Measurements from ENCODE around the gene FNBP1. TPM values are rescaled to one million over a fixed set of nuclear protein-coding genes. Genes with fewer than 3 reads are reported as not detected.

Gene FNBP1
- total RNA-seq, 2 experiments from 2014 or later = 206 to 247 TPM

GRCh38 chr9:130058887-130059286, 15.9 kb upstream of the FNBP1 start:
- Mint-ChIP-seq H3K36me3 (ENCODE audit: low read depth) (peaks cover 15% of the 10 kb centered on the region), H3K4me3 (no peak overlapping the region), H3K4me1 (peaks cover 34% of the 10 kb centered on the region), H3K27ac (no peak overlapping the region), H3K9me3 (no peaks in the 10 kb centered on the region), H3K27me3 (no peaks in the 10 kb centered on the region)
- no peak for DNase-seq
- CTCF ChIA-PET = interaction anchor here (0.7 to 2.5 kb wide), 8 partner anchors 9 to 341 kb away, joined by 3 to 5 read pairs (median 4); no protein-coding TSS in a partner anchor
- POLR2A ChIA-PET = no interaction called here

DNA sequence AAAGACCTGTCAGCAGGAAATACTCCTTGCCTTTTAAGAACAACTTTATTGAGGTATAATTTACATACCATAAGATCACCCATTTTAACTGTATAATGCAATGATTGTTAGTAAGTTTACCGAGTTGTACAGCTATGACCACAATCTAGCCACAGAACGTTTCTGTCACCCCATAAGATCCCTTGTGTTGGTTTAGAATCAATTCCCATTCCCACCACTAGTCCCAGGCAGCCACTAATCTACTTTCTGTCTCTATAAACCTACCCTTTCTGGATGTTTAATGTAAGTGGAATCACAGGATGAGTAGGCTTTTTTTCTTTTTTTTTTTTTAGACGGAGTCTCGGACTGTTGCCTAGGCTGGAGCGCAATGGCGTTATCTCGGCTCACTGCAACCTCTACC, 15.2 kb upstream of the FNBP1 start:
- Mint-ChIP-seq H3K9me3 (no peaks in the 10 kb centered on the region), H3K27me3 (no peaks in the 10 kb centered on the region), H3K4me3 (no peak overlapping the region), H3K4me1 (peaks cover 35% of the 10 kb centered on the region), H3K36me3 (ENCODE audit: low read depth) (peaks cover 15% of the 10 kb centered on the region), H3K27ac (no peak overlapping the region)
- no peak for DNase-seq
- CTCF ChIA-PET = interaction anchor here (0.7 to 2.3 kb wide), 5 partner anchors 11 to 150 kb away, joined by 3 to 6 read pairs (median 4); no protein-coding TSS in a partner anchor
- POLR2A ChIA-PET = no interaction called here

DNA sequence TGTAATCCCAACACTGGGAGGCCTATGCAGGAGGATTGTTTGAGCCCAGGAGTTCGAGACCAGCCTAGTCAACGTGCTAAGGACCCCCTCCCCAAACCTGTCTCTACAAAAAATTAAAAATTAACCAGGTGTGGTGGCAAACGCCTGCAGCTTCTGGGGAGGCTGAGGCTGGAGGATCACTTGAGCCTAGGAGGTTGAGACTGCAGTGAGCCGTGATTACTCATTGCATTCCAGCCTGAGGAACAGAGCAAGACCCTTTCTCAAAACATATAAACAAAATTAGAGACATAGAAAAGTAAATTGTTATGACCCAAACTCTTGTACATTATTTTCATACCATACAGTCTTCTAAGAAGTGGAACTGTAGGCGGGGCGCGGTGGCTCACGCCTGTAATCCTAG, 11.8 kb upstream of the FNBP1 start:
- ChIA-PET CTCF (interaction anchor here (0.7 to 1.6 kb wide), 2 partner anchors 168 to 1352 kb away, joined by 3 to 6 read pairs; no protein-coding TSS in a partner anchor), POLR2A (no interaction called here)
- H3K27ac Mint-ChIP-seq = peak overlapping the region; percentile 92
- no peak for DNase-seq
- H3K4me3 Mint-ChIP-seq = peak overlapping the region; percentile 91
- no peaks in the 10 kb centered on the region for H3K9me3 Mint-ChIP-seq
- no peaks in the 10 kb centered on the region for H3K27me3 Mint-ChIP-seq
- peaks cover 12% of the 10 kb centered on the region for H3K36me3 Mint-ChIP-seq (ENCODE audit: low read depth)
- H3K4me1 Mint-ChIP-seq = peaks cover 46% of the 10 kb centered on the region

GRCh38 chr9:130054325-130054786, 11.4 kb upstream of the FNBP1 start:
- peak overlapping the region; percentile 91 for H3K4me3 Mint-ChIP-seq
- no peak for DNase-seq
- peaks cover 12% of the 10 kb centered on the region for H3K36me3 Mint-ChIP-seq (ENCODE audit: low read depth)
- peak overlapping the region; percentile 92 for H3K27ac Mint-ChIP-seq
- ChIA-PET POLR2A (no interaction called here), CTCF (interaction anchor here (0.7 to 1.7 kb wide), 5 partner anchors 97 to 328 kb away, joined by 3 to 6 read pairs (median 4); no protein-coding TSS in a partner anchor)
- H3K4me1 Mint-ChIP-seq = peaks cover 46% of the 10 kb centered on the region
- no peaks in the 10 kb centered on the region for H3K9me3 Mint-ChIP-seq
- no peaks in the 10 kb centered on the region for H3K27me3 Mint-ChIP-seq

- Mint-ChIP-seq H3K27me3 (no peaks in the 10 kb centered on the region), H3K9me3 (no peaks in the 10 kb centered on the region), H3K27ac (peak within 1 kb of the TSS; percentile 92), H3K4me3 (peak within 1 kb of the TSS; percentile 91), H3K36me3 (ENCODE audit: low read depth) (peaks cover 9% of the 10 kb centered on the region), H3K4me1 (peaks cover 43% of the 10 kb centered on the region)
- POLR2A ChIA-PET = no interaction called here
- CTCF ChIA-PET = interaction anchor here (0.5 to 1.7 kb wide), 10 partner anchors 12 to 327 kb away, joined by 3 to 6 read pairs (median 4); no protein-coding TSS in a partner anchor
- peak; percentile 80 for DNase-seq
Observed at GRCh38 chr9:130053504-130054324, 10.7 kb upstream of the FNBP1 start, which contains the start of gene GPR107. TSS of gene GPR107 (plus strand) at chr9:130053906. CDS start at chr9:130053933, 27 bp downstream.

DNA sequence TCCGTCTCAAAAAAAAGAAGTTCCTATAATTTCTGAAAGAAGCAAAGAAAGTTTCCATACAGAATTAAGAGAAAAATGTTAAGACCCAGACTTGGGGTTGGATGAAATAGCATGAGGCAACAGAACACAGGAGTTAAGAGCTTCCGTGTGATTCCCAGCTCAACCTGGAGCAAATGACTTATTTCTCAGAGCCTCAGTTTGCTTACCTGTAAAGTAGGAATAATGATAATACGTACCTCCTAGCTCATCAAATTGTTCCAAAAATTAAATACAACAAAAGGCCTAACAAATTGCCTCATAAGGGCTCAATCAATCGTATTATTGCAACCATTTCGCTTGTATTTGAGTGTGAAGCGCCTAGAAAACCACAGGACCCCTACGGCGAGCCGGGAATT, 10.1 kb upstream of the FNBP1 start:
- Mint-ChIP-seq H3K27me3 (no peaks in the 10 kb centered on the region), H3K4me1 (peaks cover 40% of the 10 kb centered on the region), H3K27ac (peak overlapping the region; percentile 84), H3K4me3 (peak overlapping the region; percentile 91), H3K9me3 (no peaks in the 10 kb centered on the region), H3K36me3 (ENCODE audit: low read depth) (peaks cover 4% of the 10 kb centered on the region)
- ChIA-PET CTCF (interaction anchor here (0.5 to 1.7 kb wide), 9 partner anchors 12 to 182 kb away, joined by 3 to 6 read pairs (median 4); no protein-coding TSS in a partner anchor), POLR2A (no interaction called here)
- no peak for DNase-seq

GRCh38 chr9:130051855-130052254, 8.9 kb upstream of the FNBP1 start:
- DNase-seq = no peak
- H3K27ac Mint-ChIP-seq = no peak overlapping the region
- no peaks in the 10 kb centered on the region for H3K27me3 Mint-ChIP-seq
- H3K4me1 Mint-ChIP-seq = peaks cover 36% of the 10 kb centered on the region
- peak overlapping the region; percentile 57 for H3K4me3 Mint-ChIP-seq
- ChIA-PET POLR2A (no interaction called here), CTCF (interaction anchor here (0.6 to 0.9 kb wide), 4 partner anchors 17 to 209 kb away, joined by 3 to 4 read pairs (median 3); no protein-coding TSS in a partner anchor)
- H3K36me3 Mint-ChIP-seq (ENCODE audit: low read depth) = peaks cover 3% of the 10 kb centered on the region
- no peaks in the 10 kb centered on the region for H3K9me3 Mint-ChIP-seq

- Mint-ChIP-seq H3K4me3 (no peak overlapping the region), H3K4me1 (peaks cover 46% of the 10 kb centered on the region), H3K27me3 (no peaks in the 10 kb centered on the region), H3K36me3 (ENCODE audit: low read depth) (peaks cover 3% of the 10 kb centered on the region), H3K9me3 (no peaks in the 10 kb centered on the region), H3K27ac (peak overlapping the region; percentile 46)
- ChIA-PET POLR2A (no interaction called here), CTCF (interaction anchor here (0.7 to 1.4 kb wide), 4 partner anchors 10 to 215 kb away, joined by 3 to 5 read pairs (median 4); partner anchors contain the start of genes C9orf78 and USP20)
- DNase-seq = no peak
Observed at GRCh38 chr9:130050462-130050861, 7.5 kb upstream of the FNBP1 start.

DNA sequence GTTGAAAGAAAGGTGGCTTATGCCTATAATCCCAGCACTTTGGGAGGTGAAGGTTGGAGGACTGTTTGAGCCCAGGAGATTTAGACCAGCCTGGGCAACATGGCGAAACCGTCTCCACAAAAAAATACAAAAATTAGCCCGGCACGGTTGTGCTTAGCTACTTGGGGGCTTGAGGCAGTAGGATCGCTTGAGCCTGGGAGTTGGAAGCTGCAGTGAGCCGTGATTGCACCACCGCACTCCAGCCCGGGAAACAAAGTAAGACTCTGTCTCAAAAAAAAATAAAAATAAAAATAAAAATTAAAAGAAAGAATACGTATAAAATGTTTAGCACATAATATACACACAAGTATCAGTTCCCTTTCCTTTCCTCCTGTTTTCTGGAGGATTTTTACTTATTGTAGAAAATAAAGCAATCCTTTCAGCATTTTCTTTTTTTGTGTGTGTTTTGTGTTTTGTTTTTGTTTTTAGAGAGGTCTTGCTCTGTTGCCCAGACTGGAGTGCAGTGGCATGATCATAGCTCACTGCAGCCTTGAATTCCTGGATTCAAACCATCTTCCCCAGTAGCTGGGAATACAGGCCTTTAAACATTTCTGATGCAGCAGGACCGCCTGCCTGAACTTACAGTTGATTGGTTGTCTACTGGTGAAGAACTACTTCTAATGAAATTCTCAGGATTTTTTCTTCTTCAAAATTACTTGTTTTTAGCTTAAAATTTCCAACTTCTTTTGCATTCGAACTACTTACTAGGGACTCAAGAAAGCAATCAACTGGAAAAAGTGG, 6.6 kb upstream of the FNBP1 start:
- Mint-ChIP-seq H3K36me3 (ENCODE audit: low read depth) (peaks cover 3% of the 10 kb centered on the region), H3K9me3 (no peaks in the 10 kb centered on the region), H3K27ac (no peak overlapping the region), H3K27me3 (no peaks in the 10 kb centered on the region), H3K4me3 (no peak overlapping the region), H3K4me1 (peaks cover 47% of the 10 kb centered on the region)
- DNase-seq = no peak
- POLR2A ChIA-PET = no interaction called here
- CTCF ChIA-PET = interaction anchor here (0.5 to 1.4 kb wide), 3 partner anchors 12 to 409 kb away, joined by 3 to 5 read pairs (median 4); partner anchors contain the start of genes C9orf78 and USP20

DNA sequence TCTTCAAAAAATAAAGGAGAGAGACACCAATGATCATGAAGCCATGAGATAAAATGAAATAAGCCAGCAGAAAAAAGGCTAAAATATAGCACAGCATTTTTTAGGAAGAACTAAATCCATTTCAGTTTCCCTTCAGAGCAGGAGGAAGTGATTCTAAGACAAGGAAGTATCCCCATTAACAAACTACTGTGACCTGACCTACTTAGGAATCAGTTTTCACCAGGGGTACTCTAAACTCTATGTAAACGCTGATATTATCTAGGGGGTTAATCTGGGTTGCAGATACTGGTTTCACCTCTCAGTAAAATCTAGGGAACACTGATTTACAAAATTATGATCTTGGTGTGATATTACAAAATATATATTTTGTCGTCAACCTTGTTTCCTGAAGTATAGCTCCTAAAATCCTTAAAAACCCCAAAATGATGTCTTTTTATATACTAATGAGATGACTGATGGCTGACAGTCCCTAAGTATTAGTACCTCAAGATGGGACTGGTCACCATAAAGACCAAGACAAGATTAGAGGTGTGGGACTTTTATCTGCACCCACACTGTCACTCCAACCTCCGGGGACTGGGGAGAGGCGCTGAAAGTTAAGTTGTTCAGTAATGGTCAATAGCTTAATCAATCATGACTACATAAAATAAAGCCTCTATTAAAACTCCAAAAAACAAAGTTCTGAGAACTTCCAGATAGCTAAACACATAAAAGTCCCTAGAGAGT, 2.9 kb upstream of the FNBP1 start:
- Mint-ChIP-seq H3K4me3 (peak overlapping the region; percentile 70), H3K27me3 (no peaks in the 10 kb centered on the region), H3K9me3 (no peaks in the 10 kb centered on the region), H3K36me3 (ENCODE audit: low read depth) (peaks cover 14% of the 10 kb centered on the region), H3K27ac (peak overlapping the region; percentile 98), H3K4me1 (peaks cover 40% of the 10 kb centered on the region)
- ChIA-PET CTCF (interaction anchor here (0.6 to 1.8 kb wide), 7 partner anchors 22 to 190 kb away, joined by 3 to 4 read pairs (median 3); no protein-coding TSS in a partner anchor), POLR2A (interaction anchor here (0.6 kb wide), 1 partner anchor 89 kb away, joined by 3 read pairs; no protein-coding TSS in a partner anchor)
- DNase-seq = no peak

DNA sequence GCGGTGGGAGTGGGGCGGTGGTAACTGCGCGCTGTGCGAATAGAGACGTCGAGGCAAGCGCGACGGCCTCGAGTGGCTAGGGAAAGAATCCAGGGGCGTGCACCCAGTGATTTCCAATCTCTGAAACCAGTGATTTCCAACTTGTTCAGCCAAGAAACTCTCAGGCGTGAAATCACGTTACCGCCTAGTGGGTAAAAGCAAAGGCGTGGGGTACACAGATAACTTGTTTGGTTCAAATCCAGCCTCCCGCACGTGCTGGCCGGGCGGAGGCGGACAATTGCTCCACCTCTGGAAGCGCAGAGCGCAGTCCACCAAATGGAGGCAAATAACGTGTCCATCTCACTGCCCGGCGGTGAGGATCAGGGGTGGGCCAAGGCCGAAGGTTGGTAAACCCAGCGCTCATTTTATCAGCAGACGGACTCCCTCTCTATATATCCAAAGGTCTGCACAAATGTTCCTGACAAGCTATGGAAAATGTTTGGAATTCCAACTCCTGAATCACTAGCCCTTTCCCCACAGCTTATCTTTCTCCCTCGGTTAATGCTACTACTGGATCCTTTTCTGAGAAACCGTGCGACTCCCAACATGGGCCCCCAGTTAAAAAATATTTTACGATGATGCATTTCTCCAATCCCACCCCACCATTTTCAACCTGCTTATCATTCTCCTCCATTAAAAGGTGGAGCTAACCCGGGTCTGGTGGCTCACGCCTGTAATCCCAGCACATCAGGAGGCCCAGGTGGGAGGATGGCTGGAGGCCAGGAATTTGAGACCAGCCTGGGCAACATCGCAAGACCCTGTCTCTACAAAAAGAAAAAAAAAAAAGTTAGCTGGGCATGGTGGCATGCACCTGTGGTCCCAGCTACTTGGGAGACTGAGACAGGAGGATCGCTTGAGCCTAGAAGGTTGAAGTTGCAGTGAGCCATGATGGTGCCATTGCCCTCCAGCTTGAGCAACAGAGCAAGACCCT, 950 bp upstream of the FNBP1 start:
- peaks cover 18% of the 10 kb centered on the region for H3K36me3 Mint-ChIP-seq (ENCODE audit: low read depth)
- no peak for DNase-seq
- peak overlapping the region; percentile 83 for H3K4me3 Mint-ChIP-seq
- H3K27ac Mint-ChIP-seq = peak overlapping the region; percentile 98
- no peaks in the 10 kb centered on the region for H3K9me3 Mint-ChIP-seq
- CTCF ChIA-PET = interaction anchor here (0.6 to 1.4 kb wide), 6 partner anchors 13 to 88 kb away, joined by 3 to 5 read pairs (median 3); no protein-coding TSS in a partner anchor
- H3K27me3 Mint-ChIP-seq = no peaks in the 10 kb centered on the region
- POLR2A ChIA-PET = interaction anchor here (0.7 kb wide), 3 partner anchors 88 to 158 kb away, joined by 3 to 12 read pairs (median 3); no protein-coding TSS in a partner anchor
- peaks cover 41% of the 10 kb centered on the region for H3K4me1 Mint-ChIP-seq

Data from activated CD4-positive, alpha-beta T cell treated with anti-CD3 and anti-CD28 coated beads, Interleukin-2, amount 10 ng/mL, durations not matched to agents 7 days and 5 days (primary cell).